MM.1S (cell line): ENCODE measurements around the gene TTLL9.
"Not testable (repeated sequence)": the region's sequence is repeated elsewhere in the genome, so short reads cannot be mapped to it uniquely, and the experiment has no call there.

ENCODE experiments used
- DNase-seq: peaks from one replicate; pipeline ENCODE4 v3.0.0-alpha.2; 2015
- H2AFZ ChIP-seq: fragments of 300-600 bp; sonication (generic); 2 replicates; pipeline ENCODE4 v1.6.0; 2016; ENCODE audit warnings: antibody characterized with exemption, low read length
- H3F3A ChIP-seq: fragments of 300-600 bp; sonication (generic); 2 replicates; pipeline ENCODE4 v1.6.1; 2016; ENCODE audit warnings: mild to moderate bottlenecking, antibody characterized with exemption, low read length, moderate library complexity, mixed read lengths; ENCODE audit not compliant: insufficient read depth
- H3K27ac ChIP-seq: fragments of 300-600 bp; sonication (generic); 2 replicates; pipeline ENCODE4 v1.5.1; 2016; ENCODE audit warnings: mild to moderate bottlenecking, low read length
- H3K27me3 ChIP-seq: fragments of 300-600 bp; sonication (generic); replicated peaks from 2 replicates; pipeline ENCODE4 v1.6.0; 2016; ENCODE audit warnings: low read length; ENCODE audit not compliant: insufficient read depth
- H3K36me3 ChIP-seq: fragments of 300-600 bp; sonication (generic); replicated peaks from 2 replicates; pipeline ENCODE4 v1.6.1; 2016; ENCODE audit warnings: mild to moderate bottlenecking, low read length, mixed read lengths; ENCODE audit not compliant: insufficient read depth
- H3K4me1 ChIP-seq: fragments of 300-600 bp; sonication (generic); 2 replicates; pipeline ENCODE4 v1.6.1; 2016; ENCODE audit warnings: low read length, mixed read lengths
- H3K4me2 ChIP-seq: fragments of 300-600 bp; sonication (generic); 2 replicates; pipeline ENCODE4 v1.6.0; 2016; ENCODE audit warnings: low read depth, low read length
- H3K4me3 ChIP-seq: fragments of 300-600 bp; sonication (generic); 2 replicates; pipeline ENCODE4 v1.5.1; 2016; ENCODE audit warnings: low read length, mixed read lengths
- H3K79me2 ChIP-seq: fragments of 300-600 bp; sonication (generic); 2 replicates; pipeline ENCODE4 v1.6.1; 2016; ENCODE audit warnings: mixed run types, low read length, mixed read lengths
- H3K9ac ChIP-seq: fragments of 300-600 bp; sonication (generic); 2 replicates; pipeline ENCODE4 v1.6.1; 2016; ENCODE audit warnings: low read length, mixed read lengths
- H3K9me2 ChIP-seq: fragments of 300-600 bp; sonication (generic); replicated peaks from 2 replicates; pipeline ENCODE4 v1.6.1; 2016; ENCODE audit warnings: mild to moderate bottlenecking, low read length, mixed read lengths; ENCODE audit not compliant: insufficient read depth
- H3K9me3 ChIP-seq: fragments of 300-600 bp; sonication (generic); replicated peaks from 2 replicates; pipeline ENCODE4 v1.6.1; 2016; ENCODE audit warnings: mild to moderate bottlenecking, low read length, mixed read lengths; ENCODE audit not compliant: insufficient read depth
- H4K20me1 ChIP-seq: fragments of 300-600 bp; sonication (generic); 2 replicates; pipeline ENCODE4 v1.6.1; 2016; ENCODE audit warnings: mild to moderate bottlenecking, low read length, moderate library complexity, mixed read lengths; ENCODE audit not compliant: insufficient read depth
- EZH2 ChIP-seq: fragments of 300-600 bp; sonication (generic); optimal IDR thresholded peaks from 2 replicates; pipeline ENCODE3; 2017; ENCODE audit warnings: low read depth, mild to moderate bottlenecking, antibody characterized with exemption, low read length, mixed read lengths
- EZH2phosphoT487 ChIP-seq: fragments of 300-600 bp; sonication (generic); IDR thresholded peaks from 2 replicates; pipeline ENCODE4 v1.6.1; 2018; ENCODE audit warnings: antibody characterized with exemption, low read length
- TF ChIP-seq, protein P1 (sequence below): fragments of 300-600 bp; sonication (generic); IDR thresholded peaks from 2 replicates; pipeline ENCODE4 v1.5.1; 2016; ENCODE audit warnings: antibody characterized with exemption, low read length, mixed read lengths

TTLL9 gene

DNA sequence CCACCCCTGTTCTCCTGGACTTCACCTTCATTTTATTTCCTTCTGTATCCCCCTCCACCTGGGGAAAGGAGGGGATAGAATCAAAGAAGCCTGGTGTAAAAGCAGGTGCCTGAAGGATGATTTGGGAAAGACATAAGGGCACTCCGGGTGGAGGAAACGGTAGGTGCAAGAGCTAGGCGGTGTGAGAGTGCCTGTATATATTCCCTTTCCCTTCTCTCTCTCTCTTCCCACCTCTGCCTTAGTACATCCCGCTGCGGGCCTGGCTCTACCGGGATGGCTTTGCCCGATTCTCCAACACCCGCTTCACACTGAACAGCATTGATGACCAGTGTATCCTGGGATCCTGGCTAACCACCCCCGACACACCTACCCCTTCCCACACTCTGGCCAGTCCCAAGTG, 55.2 kb downstream of the TTLL9 start:
- Histone ChIP-seq H3K4me1 (no peaks in the 10 kb centered on the region), H2AFZ (no peak overlapping the region)

DNA sequence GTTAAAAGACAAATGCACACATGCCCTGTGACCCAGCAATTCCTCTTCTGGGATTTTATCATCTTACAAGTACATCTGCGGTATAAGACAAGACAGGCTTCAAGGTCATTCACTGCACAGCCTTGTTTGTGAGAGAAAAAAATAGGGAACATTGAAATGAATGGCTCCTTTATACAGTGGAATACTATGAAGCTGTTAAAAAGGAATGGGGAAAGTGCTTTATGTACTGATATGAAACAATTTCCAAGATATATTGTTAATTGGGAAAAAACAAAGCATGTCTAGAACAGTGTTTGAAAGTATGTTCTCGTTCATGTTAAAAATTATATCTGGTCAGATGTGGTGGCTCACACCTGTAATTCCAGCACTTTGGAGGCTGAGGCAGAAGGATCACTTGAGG, 56.1 kb downstream of the TTLL9 start:
- DNase-seq, result no peak

More for the DNA sequence above, 55.2 kb downstream of the TTLL9 start:
- no peak overlapping the region for H3K27ac ChIP-seq
- no peaks in the 10 kb centered on the region for H3F3A ChIP-seq
- no peaks in the 10 kb centered on the region for H3K36me3 ChIP-seq
- H3K79me2 ChIP-seq, result no peaks in the 10 kb centered on the region
- no peaks in the 10 kb centered on the region for H3K9me2 ChIP-seq
- H3K9me3 ChIP-seq, result no peaks in the 10 kb centered on the region
- TF ChIP-seq, protein P1, sequence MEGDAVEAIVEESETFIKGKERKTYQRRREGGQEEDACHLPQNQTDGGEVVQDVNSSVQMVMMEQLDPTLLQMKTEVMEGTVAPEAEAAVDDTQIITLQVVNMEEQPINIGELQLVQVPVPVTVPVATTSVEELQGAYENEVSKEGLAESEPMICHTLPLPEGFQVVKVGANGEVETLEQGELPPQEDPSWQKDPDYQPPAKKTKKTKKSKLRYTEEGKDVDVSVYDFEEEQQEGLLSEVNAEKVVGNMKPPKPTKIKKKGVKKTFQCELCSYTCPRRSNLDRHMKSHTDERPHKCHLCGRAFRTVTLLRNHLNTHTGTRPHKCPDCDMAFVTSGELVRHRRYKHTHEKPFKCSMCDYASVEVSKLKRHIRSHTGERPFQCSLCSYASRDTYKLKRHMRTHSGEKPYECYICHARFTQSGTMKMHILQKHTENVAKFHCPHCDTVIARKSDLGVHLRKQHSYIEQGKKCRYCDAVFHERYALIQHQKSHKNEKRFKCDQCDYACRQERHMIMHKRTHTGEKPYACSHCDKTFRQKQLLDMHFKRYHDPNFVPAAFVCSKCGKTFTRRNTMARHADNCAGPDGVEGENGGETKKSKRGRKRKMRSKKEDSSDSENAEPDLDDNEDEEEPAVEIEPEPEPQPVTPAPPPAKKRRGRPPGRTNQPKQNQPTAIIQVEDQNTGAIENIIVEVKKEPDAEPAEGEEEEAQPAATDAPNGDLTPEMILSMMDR, result no peak
- no peak for TF ChIP-seq EZH2
- TF ChIP-seq EZH2phosphoT487, result no peak
- H4K20me1 ChIP-seq, result no peaks in the 10 kb centered on the region
- no peak overlapping the region for H3K4me2 ChIP-seq
- no peak overlapping the region for H3K9ac ChIP-seq
- no peak for DNase-seq
- no peak overlapping the region for H3K4me3 ChIP-seq
- peaks cover 43% of the 10 kb centered on the region for H3K27me3 ChIP-seq

DNA sequence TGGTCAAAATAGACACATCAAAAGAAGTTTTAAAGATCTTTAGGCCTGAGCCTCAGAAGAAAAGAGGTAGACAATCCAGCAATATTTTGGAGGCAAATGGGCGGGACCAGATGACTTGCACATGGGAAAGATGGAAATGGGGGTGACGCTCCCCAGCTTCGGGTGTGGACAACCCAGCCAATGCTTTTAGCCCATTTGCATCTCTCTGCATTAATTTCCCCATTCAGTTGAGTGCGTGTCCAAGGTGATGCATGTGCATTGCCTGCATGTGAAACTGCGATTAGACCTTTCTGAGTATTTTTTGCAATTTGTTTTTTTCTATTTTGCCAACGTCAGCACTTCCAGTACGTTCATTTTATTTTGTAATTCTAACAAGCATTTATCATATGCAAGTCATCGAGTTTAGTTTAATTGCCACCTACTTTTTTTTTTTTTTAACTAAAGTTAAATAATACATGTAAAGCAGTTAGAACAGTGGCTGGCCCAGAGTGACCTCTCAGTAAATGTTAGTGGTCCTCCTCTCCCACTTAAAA, 57.3 kb downstream of the TTLL9 start:
- H3K36me3 ChIP-seq, result no peaks in the 10 kb centered on the region
- peaks cover 45% of the 10 kb centered on the region for H3K27me3 ChIP-seq
- no peaks in the 10 kb centered on the region for H3K4me1 ChIP-seq
- DNase-seq, result no peak
- H3K9me2 ChIP-seq, result no peaks in the 10 kb centered on the region
- no peak overlapping the region for H3K4me3 ChIP-seq
- H3K79me2 ChIP-seq, result no peaks in the 10 kb centered on the region
- H3F3A ChIP-seq, result no peaks in the 10 kb centered on the region
- H3K4me2 ChIP-seq, result no peak overlapping the region
- no peak overlapping the region for H2AFZ ChIP-seq
- H3K9me3 ChIP-seq, result no peaks in the 10 kb centered on the region
- H3K27ac ChIP-seq, result no peak overlapping the region
- H3K9ac ChIP-seq, result no peak overlapping the region
- TF ChIP-seq EZH2 (no peak), EZH2phosphoT487 (no peak)
- TF ChIP-seq, protein P1, result no peak
- H4K20me1 ChIP-seq, result no peaks in the 10 kb centered on the region

More for the DNA sequence above, 56.1 kb downstream of the TTLL9 start:
- Histone ChIP-seq H3K4me1 (no peaks in the 10 kb centered on the region), H3K27me3 (peaks cover 45% of the 10 kb centered on the region), H3K36me3 (no peaks in the 10 kb centered on the region), H2AFZ (no peak overlapping the region), H3K79me2 (no peaks in the 10 kb centered on the region), H3K9ac (no peak overlapping the region), H4K20me1 (no peaks in the 10 kb centered on the region), H3K27ac (no peak overlapping the region), H3K9me3 (no peaks in the 10 kb centered on the region), H3F3A (no peaks in the 10 kb centered on the region), H3K9me2 (no peaks in the 10 kb centered on the region), H3K4me2 (no peak overlapping the region), H3K4me3 (no peak overlapping the region)
- TF ChIP-seq, protein P1, result no peak

DNA sequence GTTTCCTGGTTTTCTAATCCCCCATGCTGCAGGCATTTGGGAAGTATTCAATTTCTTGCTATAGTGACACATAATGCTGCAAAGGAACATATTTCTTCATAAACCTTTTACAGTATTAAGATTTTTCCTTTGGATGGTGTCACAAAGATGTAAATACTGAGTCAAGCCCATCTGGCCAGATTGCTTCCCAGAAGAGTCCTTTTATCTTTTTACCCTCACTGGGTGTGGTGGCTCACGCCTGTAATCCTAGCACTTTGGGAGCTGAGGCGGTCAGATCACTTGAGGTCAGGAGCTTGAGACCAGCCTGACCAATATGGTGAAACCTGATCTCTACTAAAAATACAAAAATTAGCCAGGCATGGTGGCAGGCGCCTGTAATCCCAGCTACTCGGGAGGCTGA, 59.2 kb downstream of the TTLL9 start:
- not testable (repeated sequence) for DNase-seq, H3K79me2 ChIP-seq, H3K9me2 ChIP-seq, H3K27ac ChIP-seq, H4K20me1 ChIP-seq, H3K4me1 ChIP-seq, H3K36me3 ChIP-seq, H2AFZ ChIP-seq, H3K9me3 ChIP-seq, H3K4me2 ChIP-seq, H3K4me3 ChIP-seq, H3F3A ChIP-seq, H3K9ac ChIP-seq
- H3K27me3 ChIP-seq, result peaks cover 34% of the 10 kb centered on the region
